22Rv1 (cell line): ENCODE data around the gene CMSS1.
A peak's percentile ranks its signal among the peaks of the same experiment; 100 is the strongest.

Experiments used
- H3K27ac ChIP-seq: fragments of 450-650 bp; 2 replicates; pipeline ENCODE4 v1.5.1; 2017
- CTCF ChIP-seq: fragments of 450-650 bp; IDR thresholded peaks from 2 replicates; pipeline ENCODE4 v1.5.1; 2017; ENCODE audit warnings: mild to moderate bottlenecking
- ZFX ChIP-seq: fragments of 450-650 bp; IDR thresholded peaks from 2 replicates; pipeline ENCODE4 v1.6.1; 2017; ENCODE audit warnings: antibody characterized with exemption, borderline replicate concordance

Gene CMSS1

GRCh38 chr3:99874237-99875002, 56.8 kb downstream of the CMSS1 start:
- H3K27ac ChIP-seq = no peak overlapping the region

DNA sequence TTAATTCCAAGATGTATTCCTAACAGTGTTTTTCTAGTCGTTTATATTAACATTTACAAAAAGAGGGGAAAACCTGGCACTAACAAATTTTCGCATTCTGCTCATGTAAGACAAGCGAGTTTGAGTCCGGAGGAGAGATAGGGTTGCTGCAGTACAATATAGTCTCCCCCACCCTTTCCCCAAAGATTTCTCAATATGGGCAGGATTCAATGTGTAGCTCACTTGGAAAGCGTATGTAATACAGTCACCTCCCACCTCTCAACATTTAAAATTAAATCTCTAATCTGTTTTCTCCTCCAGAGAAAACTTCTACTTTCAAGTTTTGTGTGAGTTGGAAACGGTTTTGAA, 57.9 kb downstream of the CMSS1 start:
- H3K27ac ChIP-seq = no peak overlapping the region
- TF ChIP-seq ZFX (no peak), CTCF (no peak)

More at GRCh38 chr3:99874237-99875002, 56.8 kb downstream of the CMSS1 start:
- TF ChIP-seq CTCF (no peak), ZFX (no peak)

GRCh38 chr3:99875929-99876841, 58.5 kb downstream of the CMSS1 start:
- no peak overlapping the region for H3K27ac ChIP-seq
- TF ChIP-seq ZFX (no peak), CTCF (peak; percentile 20; the same call in 1 of the 2 replicates)

DNA sequence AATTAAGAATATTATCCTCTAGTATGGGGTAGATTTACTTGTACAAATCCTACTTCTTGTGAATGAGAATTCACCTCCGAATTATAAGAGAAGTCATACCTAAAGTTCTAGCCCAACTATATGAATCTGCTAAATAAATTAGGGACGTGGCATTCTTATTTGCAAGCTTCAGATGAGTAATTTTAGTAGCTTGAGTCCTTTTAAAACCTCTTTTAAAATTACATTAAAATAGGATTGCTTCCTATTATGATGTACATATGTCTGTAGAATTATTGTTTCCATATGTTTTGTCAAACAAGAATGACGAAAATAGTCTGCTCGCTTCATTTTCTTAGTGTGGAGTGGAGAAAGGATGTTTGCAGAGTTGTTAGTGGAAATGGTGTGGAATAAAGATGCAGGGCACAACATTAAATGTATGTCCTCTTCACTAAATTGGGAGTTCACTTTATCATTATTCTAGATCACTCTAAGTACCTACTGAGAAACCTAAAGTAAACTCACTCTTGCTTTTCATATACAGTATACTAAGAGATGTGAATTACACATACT, 59.4 kb downstream of the CMSS1 start:
- H3K27ac ChIP-seq = no peak overlapping the region
- no peak for TF ChIP-seq CTCF
- no peak for TF ChIP-seq ZFX

- TF ChIP-seq ZFX (no peak), CTCF (no peak)
- H3K27ac ChIP-seq = no peak overlapping the region
Observed at GRCh38 chr3:99878005-99878404, 60.3 kb downstream of the CMSS1 start.

DNA sequence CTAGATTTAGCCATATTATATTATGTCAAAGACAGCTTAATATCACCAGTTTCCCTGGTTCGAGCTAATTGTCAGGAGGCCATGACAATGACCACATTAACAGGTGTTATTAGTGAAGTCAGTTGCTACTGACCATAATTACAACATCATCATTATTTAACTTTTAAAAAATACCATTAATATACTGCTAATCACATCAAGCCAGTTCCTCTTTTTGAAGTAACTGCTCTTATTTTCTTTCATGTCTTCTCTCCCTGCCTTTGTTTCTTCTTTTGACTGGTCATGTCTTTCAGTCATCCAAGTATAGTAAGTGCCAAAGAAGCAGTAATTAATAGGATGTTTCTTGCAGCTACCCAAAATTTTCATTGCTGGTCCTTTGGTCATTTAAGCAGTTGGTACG, 61.6 kb downstream of the CMSS1 start:
- TF ChIP-seq CTCF (no peak), ZFX (no peak)
- H3K27ac ChIP-seq = no peak overlapping the region
